HG02970 (cell line): ENCODE measurements around the gene MYO1A.
"Not testable (repeated sequence)": the region's sequence is repeated elsewhere in the genome, so short reads cannot be mapped to it uniquely, and the experiment has no call there.

Experiments
- ATAC-seq: cut with Tn5 transposase; IDR thresholded peaks from one replicate; pipeline ENCODE4 v1.9.1; 2021; ENCODE audit warnings: mild to moderate bottlenecking, moderate library complexity, moderate number of reproducible peaks; ENCODE audit not compliant: unreplicated experiment, low FRiP score

Gene MYO1A

GRCh38 chr12:56996793-56997545, 53.0 kb downstream of the MYO1A start:
- ATAC-seq = no peak

- no peak for ATAC-seq
These were observed 53.9 kb downstream of the MYO1A start for GRCh38 chr12:56995930-56996496.

GRCh38 chr12:56995201-56995929, 54.6 kb downstream of the MYO1A start:
- ATAC-seq = no peak

- ATAC-seq = no peak
These were observed 55.6 kb downstream of the MYO1A start for GRCh38 chr12:56994231-56994746.

GRCh38 chr12:56993346-56993745, 56.6 kb downstream of the MYO1A start:
- ATAC-seq = no peak

- ATAC-seq = no peak
These were observed 58.3 kb downstream of the MYO1A start for GRCh38 chr12:56991319-56992246.

- no peak for ATAC-seq
These were observed 59.1 kb downstream of the MYO1A start for GRCh38 chr12:56990648-56991318.

- no peak for ATAC-seq
These were observed 59.9 kb downstream of the MYO1A start for GRCh38 chr12:56989861-56990610.

GRCh38 chr12:56988207-56988739, 61.7 kb downstream of the MYO1A start:
- ATAC-seq = no peak

GRCh38 chr12:56987551-56988053, 62.3 kb downstream of the MYO1A start:
- no peak for ATAC-seq

GRCh38 chr12:56987011-56987410, 62.9 kb downstream of the MYO1A start:
- ATAC-seq = no peak

GRCh38 chr12:56985714-56986113, 64.2 kb downstream of the MYO1A start:
- ATAC-seq = not testable (repeated sequence)

- no peak for ATAC-seq
These were observed 66.5 kb downstream of the MYO1A start for GRCh38 chr12:56983386-56983785.

GRCh38 chr12:56982578-56983236, 67.2 kb downstream of the MYO1A start:
- ATAC-seq = not testable (repeated sequence)

- no peak for ATAC-seq
These were observed 68.9 kb downstream of the MYO1A start for GRCh38 chr12:56980941-56981530.

GRCh38 chr12:56980268-56980667, 69.7 kb downstream of the MYO1A start:
- no peak for ATAC-seq

- no peak for ATAC-seq
These were observed 70.3 kb downstream of the MYO1A start for GRCh38 chr12:56979628-56980027.
